Liver (tissue), 9 donors: ENCODE data around the gene RGS21. TPM values are rescaled to one million over a fixed set of nuclear protein-coding genes. Genes with fewer than 3 reads are reported as not detected.

ENCODE experiments used
- DNase-seq: peaks from one replicate; pipeline ENCODE4 v3.0.0-alpha.2; 2017; ENCODE audit warnings: low spot score
- H3K27ac ChIP-seq, 2 donors: one replicate each; pipeline ENCODE4 v1.7.0; 2013; ENCODE audit warnings: inconsistent platforms in 2 of 2, low read length in 2 of 2, control low read depth in 1 of 2, low read depth in 1 of 2, mild to moderate bottlenecking in 1 of 2
- H3K27me3 ChIP-seq, 4 donors: one replicate each; pipeline versions ENCODE4 v1.6.1 to v1.7.0; 2013; ENCODE audit warnings: low read length in 3 of 4, inconsistent platforms in 1 of 4, mild to moderate bottlenecking in 1 of 4, moderate library complexity in 1 of 4; ENCODE audit not compliant: control insufficient read depth in 4 of 4, insufficient read depth in 4 of 4
- H3K36me3 ChIP-seq, 4 donors: one replicate each; pipeline versions ENCODE4 v1.6.1 to v1.7.0; 2013; ENCODE audit warnings: low read length in 3 of 4, mild to moderate bottlenecking in 3 of 4, low read depth in 1 of 4, moderate library complexity in 1 of 4; ENCODE audit not compliant: control insufficient read depth in 4 of 4, insufficient read depth in 3 of 4
- H3K4me1 ChIP-seq, 4 donors: one replicate each; pipeline versions ENCODE4 v1.6.1 to v1.7.0; 2013; ENCODE audit warnings: low read length in 3 of 4, mild to moderate bottlenecking in 3 of 4, moderate library complexity in 1 of 4; ENCODE audit not compliant: control insufficient read depth in 4 of 4, insufficient read depth in 4 of 4
- H3K4me3 ChIP-seq, 3 donors: one replicate each; pipeline versions ENCODE4 v1.6.1 to v1.7.0; 2013; ENCODE audit warnings: low read length in 3 of 3, control low read depth in 1 of 3, low read depth in 1 of 3, mild to moderate bottlenecking in 1 of 3
- H3K9ac ChIP-seq, 2 donors: one replicate each; pipeline ENCODE4 v1.7.0; 2013; ENCODE audit warnings: low read length in 2 of 2, mild to moderate bottlenecking in 2 of 2, moderate library complexity in 2 of 2, control low read depth in 1 of 2, low read depth in 1 of 2
- H3K9me3 ChIP-seq, 4 donors: one replicate each; pipeline versions ENCODE4 v1.6.1 to v1.7.0; 2013; ENCODE audit warnings: low read length in 3 of 4; ENCODE audit not compliant: control insufficient read depth in 4 of 4
- CTCF ChIP-seq: fragments of 150-350 bp; IDR thresholded peaks from 2 replicates; pipeline ENCODE4 v1.5.1; 2017; ENCODE audit warnings: improper control_type of control experiment, low read depth, low read length; ENCODE audit not compliant: missing input control
- EGR1 ChIP-seq, 2 donors: IDR thresholded peaks; 2 replicates each; pipeline ENCODE4 v1.6.1; 2016 to 2018; ENCODE audit warnings: antibody characterized with exemption in 2 of 2, low read depth in 2 of 2
- FOXA1 ChIP-seq: IDR thresholded peaks from 2 replicates; pipeline ENCODE4 v1.6.1; 2016; ENCODE audit warnings: antibody characterized with exemption
- FOXA2 ChIP-seq: IDR thresholded peaks from 2 replicates; pipeline ENCODE4 v1.6.1; 2016; ENCODE audit warnings: antibody characterized with exemption
- GABPA ChIP-seq, 2 donors: IDR thresholded peaks in 1 of 2; conservative IDR thresholded peaks in 1 of 2; 2 replicates each; pipeline ENCODE4 v1.6.1; 2016; ENCODE audit warnings: antibody characterized with exemption in 2 of 2, mild to moderate bottlenecking in 1 of 2, moderate library complexity in 1 of 2
- HNF4A ChIP-seq, 2 donors: conservative IDR thresholded peaks; 2 replicates each; pipeline ENCODE4 v1.6.1; 2016; ENCODE audit warnings: antibody characterized with exemption in 2 of 2, mild to moderate bottlenecking in 2 of 2
- HNF4G ChIP-seq: IDR thresholded peaks from 2 replicates; pipeline ENCODE4 v1.6.1; 2016; ENCODE audit warnings: antibody characterized with exemption
- JUND ChIP-seq, 2 donors: IDR thresholded peaks; 2 replicates each; pipeline ENCODE4 v1.6.1; 2016; ENCODE audit warnings: antibody characterized with exemption in 2 of 2
- NR2F2 ChIP-seq: IDR thresholded peaks from 2 replicates; pipeline ENCODE4 v1.6.1; 2016; ENCODE audit warnings: antibody characterized with exemption
- RAD21 ChIP-seq, 2 donors: IDR thresholded peaks; 2 replicates each; pipeline ENCODE4 v1.6.1; 2016; ENCODE audit warnings: antibody characterized with exemption in 2 of 2, mild to moderate bottlenecking in 2 of 2
- REST ChIP-seq: IDR thresholded peaks from 2 replicates; pipeline ENCODE4 v1.6.1; 2016; ENCODE audit warnings: antibody characterized with exemption, mild to moderate bottlenecking
- RXRA ChIP-seq, 2 donors: IDR thresholded peaks; 2 replicates each; pipeline ENCODE4 v1.6.1; 2017 to 2018; ENCODE audit warnings: antibody characterized with exemption in 2 of 2, mild to moderate bottlenecking in 1 of 2
- SP1 ChIP-seq: IDR thresholded peaks from 2 replicates; pipeline ENCODE4 v1.6.1; 2018; ENCODE audit warnings: antibody characterized with exemption, mild to moderate bottlenecking
- TAF1 ChIP-seq: conservative IDR thresholded peaks from 2 replicates; pipeline ENCODE4 v1.6.1; 2016; ENCODE audit warnings: antibody characterized with exemption, mild to moderate bottlenecking
- YY1 ChIP-seq: IDR thresholded peaks from 2 replicates; pipeline ENCODE4 v1.6.1; 2016; ENCODE audit warnings: antibody characterized with exemption, mild to moderate bottlenecking
- ZBTB33 ChIP-seq: IDR thresholded peaks from 2 replicates; pipeline ENCODE4 v1.6.1; 2016; ENCODE audit warnings: antibody characterized with exemption
- WGBS: extraction: QIAGEN DNeasy Blood & Tissue Kit; methylation state at CpG from one replicate; pipeline ENCODE4 v1.1.7; 2013; 5-methylcytosine and 5-hydroxymethylcytosine counted together
- polyA plus RNA-seq, 2 donors: library from polyadenylated mRNA; stranded (reverse) in 1 of 2; unstranded in 1 of 2; fragments of 200-250 nt in 1 of 2; fragments of >200 nt in 1 of 2; fragmentation: Nextera tagmentation in 1 of 2; extraction: Ambion mirVana in 1 of 2; gene quantifications; one replicate each; pipeline versions ENCODE4 v1.2.1 to v1.2.3, GENCODE V29; 2013 to 2015
- total RNA-seq, 2 donors: library from RNA; depleted of rRNA; stranded (reverse); fragments of >200 nt; gene quantifications; one replicate each; pipeline ENCODE4 v1.2.3, GENCODE V29; 2014
- TF ChIP-seq, protein P1 (sequence below): IDR thresholded peaks from 2 replicates; pipeline ENCODE4 v1.6.1; 2016; ENCODE audit warnings: antibody characterized with exemption
- donor health status: healthy.
- donor health status: healthy.
- donor health status: healthy.
- donor health status: healthy.
- donor health status: healthy.

Gene RGS21
- total and polyA plus RNA-seq, 4 donors = not detected

GRCh38 chr1:192407206-192407605, 90.4 kb downstream of the RGS21 start:
- no peak for DNase-seq
- Histone ChIP-seq H3K4me1 (no peaks in the 10 kb centered on the region), H3K27ac (no peak overlapping the region), H3K9ac (no peak overlapping the region), H3K9me3 (no peaks in the 10 kb centered on the region), H3K27me3 (no peaks in the 10 kb centered on the region), H3K4me3 (no peak overlapping the region), H3K36me3 (no peaks in the 10 kb centered on the region)
- no peak for TF ChIP-seq ZBTB33
- TF ChIP-seq FOXA1 = no peak
- no peak for TF ChIP-seq RXRA (IDR thresholded peaks at IDR 0.05)
- TF ChIP-seq, protein P1, sequence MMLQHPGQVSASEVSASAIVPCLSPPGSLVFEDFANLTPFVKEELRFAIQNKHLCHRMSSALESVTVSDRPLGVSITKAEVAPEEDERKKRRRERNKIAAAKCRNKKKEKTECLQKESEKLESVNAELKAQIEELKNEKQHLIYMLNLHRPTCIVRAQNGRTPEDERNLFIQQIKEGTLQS = no peak
- TF ChIP-seq NR2F2 = no peak
- no peak for TF ChIP-seq REST
- TF ChIP-seq RAD21 (IDR thresholded peaks at IDR 0.05) = no peak
- TF ChIP-seq HNF4G = no peak
- TF ChIP-seq JUND (IDR thresholded peaks at IDR 0.05) = no peak
- TF ChIP-seq EGR1 (IDR thresholded peaks at IDR 0.05; ENCODE audit: low read depth in 2 of 2) = no peak
- no peak for TF ChIP-seq GABPA (IDR thresholded peaks at IDR 0.05 in 1 of 2, conservative IDR thresholded peaks at IDR 0.05 in 1 of 2)
- no peak for TF ChIP-seq FOXA2
- no peak for TF ChIP-seq TAF1
- no peak for TF ChIP-seq CTCF
- TF ChIP-seq HNF4A (conservative IDR thresholded peaks at IDR 0.05) = no peak
- no peak for TF ChIP-seq YY1
- TF ChIP-seq SP1 = no peak
- 41% methylated on average over 3 of the region's 3 CpGs for WGBS

Other genes starting within 250 kb of the RGS21 start
- gene RGS18, start 158.5 kb upstream of the RGS21 start, total RNA-seq = 10 to 100 TPM in 1 of 2 donors, 1 to 10 TPM in 1; 2.3 to 11.1 TPM
- gene RGS18, start 158.5 kb upstream of the RGS21 start, polyA plus RNA-seq = 1 to 10 TPM; 1.0 to 1.3 TPM